GM21576 (cell line): ENCODE results near the gene LRP6.
A peak's percentile ranks its signal among the peaks of the same experiment; 100 is the strongest.

Source experiments
- ATAC-seq: cut with Tn5 transposase; IDR thresholded peaks from one replicate; pipeline ENCODE4 v1.9.1; 2021; ENCODE audit warnings: mild to moderate bottlenecking, moderate library complexity; ENCODE audit not compliant: unreplicated experiment

The LRP6 gene

GRCh38 chr12:12086362-12086761, 180.5 kb downstream of the LRP6 start:
- no peak for ATAC-seq

- ATAC-seq, result no peak
Measured at GRCh38 chr12:12083688-12084087, 183.2 kb downstream of the LRP6 start.

GRCh38 chr12:12081836-12082497, 184.9 kb downstream of the LRP6 start:
- no peak for ATAC-seq

GRCh38 chr12:12079291-12079690, 187.6 kb downstream of the LRP6 start:
- no peak for ATAC-seq

GRCh38 chr12:12072064-12072760, 194.6 kb downstream of the LRP6 start:
- ATAC-seq, result peak; percentile 47

GRCh38 chr12:12070674-12071656, 195.9 kb downstream of the LRP6 start, which contains the start of gene BCL2L14:
Gene BCL2L14 (plus strand): TSS chr12:12070939. CDS start chr12:12079306, 8,367 bp downstream.
- ATAC-seq, result peak; percentile 55

- ATAC-seq, result no peak
Measured at GRCh38 chr12:12069821-12070548, 196.9 kb downstream of the LRP6 start.

- no peak for ATAC-seq
Measured at GRCh38 chr12:12068751-12069150, 198.1 kb downstream of the LRP6 start.
